Liver (tissue), 4 donors: Measurements from ENCODE around the gene CACNB1. TPM values are rescaled to one million over a fixed set of nuclear protein-coding genes. Genes with fewer than 3 reads are reported as not detected.

Source experiments
- polyA plus RNA-seq, 2 donors: library from polyadenylated mRNA; stranded (reverse) in 1 of 2; unstranded in 1 of 2; fragments of 200-250 nt in 1 of 2; fragments of >200 nt in 1 of 2; fragmentation: Nextera tagmentation in 1 of 2; extraction: Ambion mirVana in 1 of 2; gene quantifications; one replicate each; pipeline versions ENCODE4 v1.2.1 to v1.2.3, GENCODE V29; 2013 to 2015
- total RNA-seq, 2 donors: library from RNA; depleted of rRNA; stranded (reverse); fragments of >200 nt; gene quantifications; one replicate each; pipeline ENCODE4 v1.2.3, GENCODE V29; 2014
- donor health status: healthy.
- donor health status: healthy.
- donor health status: healthy.

CACNB1 gene
- total and polyA plus RNA-seq, 4 donors: 0.05 to 1.3 (median 0.26) TPM

Other genes with a start within 250 kb of the CACNB1 start
- not detected for gene FBXO47, start 230.3 kb downstream of the CACNB1 start, total RNA-seq
- not detected for gene FBXO47, start 230.3 kb downstream of the CACNB1 start, polyA plus RNA-seq
- gene PLXDC1, start 46.0 kb downstream of the CACNB1 start, total RNA-seq: under 1 TPM; 0.42 to 0.84 TPM
- gene PLXDC1, start 46.0 kb downstream of the CACNB1 start, polyA plus RNA-seq: under 1 TPM; 0.14 to 0.17 TPM
- not detected for gene ARL5C, start 31.5 kb downstream of the CACNB1 start, total RNA-seq
- not detected for gene ARL5C, start 31.5 kb downstream of the CACNB1 start, polyA plus RNA-seq
- 100 to 1,000 TPM; 658 to 840 TPM for gene RPL19, start 2.6 kb upstream of the CACNB1 start, total RNA-seq
- gene RPL19, start 2.6 kb upstream of the CACNB1 start, polyA plus RNA-seq: 100 to 1,000 TPM; 475 to 999 TPM
- not detected for gene STAC2, start 28.3 kb upstream of the CACNB1 start, total RNA-seq
- not detected for gene STAC2, start 28.3 kb upstream of the CACNB1 start, polyA plus RNA-seq
- 1 to 10 TPM; 7.9 to 8.4 TPM for gene FBXL20, start 204.0 kb upstream of the CACNB1 start, total RNA-seq
- gene FBXL20, start 204.0 kb upstream of the CACNB1 start, polyA plus RNA-seq: 1 to 10 TPM; 1.6 to 2.5 TPM